Aorta (tissue), 5 donors: ENCODE results near the gene FBLN1. TPM values are rescaled to one million over a fixed set of nuclear protein-coding genes. Genes with fewer than 3 reads are reported as not detected.
A peak's percentile ranks its signal among the peaks of the same experiment; 100 is the strongest.

Experiments
- ATAC-seq: fragments of 200-7000 bp; cut with Tn5 transposase; one replicate; pipeline ENCODE4 v1.9.1; 2022; ENCODE audit warnings: moderate library complexity; ENCODE audit not compliant: low FRiP score
- DNase-seq, 2 donors: peaks; one replicate each; pipeline ENCODE4 v3.0.0-alpha.2; 2020
- H3K27ac ChIP-seq, 2 donors: one replicate each; pipeline ENCODE4 v1.5.1; 2013; ENCODE audit warnings: low read length in 2 of 2, mild to moderate bottlenecking in 2 of 2, moderate library complexity in 2 of 2, control low read depth in 1 of 2, inconsistent platforms in 1 of 2, low read depth in 1 of 2
- H3K27me3 ChIP-seq, 2 donors: one replicate each; pipeline ENCODE4 v1.6.1; 2013; ENCODE audit warnings: control low read depth in 1 of 2, low read length in 1 of 2, mild to moderate bottlenecking in 1 of 2, moderate library complexity in 1 of 2; ENCODE audit not compliant: insufficient read depth in 2 of 2, control insufficient read depth in 1 of 2
- H3K36me3 ChIP-seq, 2 donors: one replicate each; pipeline ENCODE4 v1.6.1; 2013; ENCODE audit warnings: control low read depth in 1 of 2, low read length in 1 of 2, mild to moderate bottlenecking in 1 of 2; ENCODE audit not compliant: insufficient read depth in 2 of 2, control insufficient read depth in 1 of 2
- H3K4me1 ChIP-seq, 2 donors: one replicate each; pipeline ENCODE4 v1.6.1; 2013; ENCODE audit warnings: low read length in 2 of 2, control low read depth in 1 of 2, mild to moderate bottlenecking in 1 of 2, moderate library complexity in 1 of 2; ENCODE audit not compliant: insufficient read depth in 2 of 2, control insufficient read depth in 1 of 2
- H3K4me3 ChIP-seq, 2 donors: one replicate each; pipeline ENCODE4 v1.5.1; 2013; ENCODE audit warnings: low read length in 2 of 2, control low read depth in 1 of 2, mild to moderate bottlenecking in 1 of 2
- H3K9me3 ChIP-seq: one replicate; pipeline ENCODE4 v1.6.1; 2013; ENCODE audit warnings: mild to moderate bottlenecking, low read length; ENCODE audit not compliant: control insufficient read depth
- WGBS, 2 donors: extraction: QIAGEN DNeasy Blood & Tissue Kit; methylation state at CpG; one replicate each; pipeline ENCODE4 v1.1.7; 2013; 5-methylcytosine and 5-hydroxymethylcytosine counted together
- intact Hi-C, 2 donors: fragments of 100-400 bp; cut with DNase I; formaldehyde crosslinking; loops; one replicate each; pipeline versions ENCODE4 v1.14.2 to v1.15.0; 2022
- polyA plus RNA-seq, 2 donors: library from polyadenylated mRNA; stranded (reverse); fragments of 200-250 nt; gene quantifications; one replicate each; pipeline ENCODE4 v1.2.3, GENCODE V29; 2013
- total RNA-seq, 2 donors: library from RNA; stranded (reverse); fragmentation: NEBNext Ultra II Directional; extraction: Animal tissue kit (Norgen Biotek cat#: 25700); gene quantifications; one replicate each; pipeline ENCODE4 v1.2.1, GENCODE V29; 2021
- donor health status: healthy with polysubstance abuse.
- donor health status: Bipolar disorder and iron deficiency.
- donor health status: DM: no; HTN: no; CAD: no.
- donor health status: DM: no; HTN: no; CAD: no.
- donor health status: DM: yes; HTN: yes; CAD: no.

Gene FBLN1
- total and polyA plus RNA-seq, 4 donors = 48.1 to 1,512 (median 391) TPM

- WGBS, 2 donors = 28 to 38% methylated on average over 7 of the region's 7 CpGs
- Histone ChIP-seq H3K4me1 (no peaks in the 10 kb centered on the region), H3K4me3 (no peak overlapping the region), H3K27ac (no peak overlapping the region), H3K36me3 (no peaks in the 10 kb centered on the region), H3K9me3 (no peaks in the 10 kb centered on the region), H3K27me3 (no peaks in the 10 kb centered on the region)
- ATAC-seq (no peak), DNase-seq (no peak)
- intact Hi-C loops = no loop called here
Observed at GRCh38 chr22:45516163-45516562, 13.5 kb downstream of the FBLN1 start.

GRCh38 chr22:45516923-45517675, 14.4 kb downstream of the FBLN1 start:
- Histone ChIP-seq H3K27me3 (no peaks in the 10 kb centered on the region), H3K9me3 (no peaks in the 10 kb centered on the region), H3K4me3 (no peak overlapping the region), H3K36me3 (no peaks in the 10 kb centered on the region), H3K4me1 (no peaks in the 10 kb centered on the region), H3K27ac (no peak overlapping the region)
- intact Hi-C loops = no loop called here
- DNase-seq (no peak), ATAC-seq (no peak)
- WGBS, 2 donors = 51 to 67% methylated on average over 18 of the region's 18 CpGs

DNA sequence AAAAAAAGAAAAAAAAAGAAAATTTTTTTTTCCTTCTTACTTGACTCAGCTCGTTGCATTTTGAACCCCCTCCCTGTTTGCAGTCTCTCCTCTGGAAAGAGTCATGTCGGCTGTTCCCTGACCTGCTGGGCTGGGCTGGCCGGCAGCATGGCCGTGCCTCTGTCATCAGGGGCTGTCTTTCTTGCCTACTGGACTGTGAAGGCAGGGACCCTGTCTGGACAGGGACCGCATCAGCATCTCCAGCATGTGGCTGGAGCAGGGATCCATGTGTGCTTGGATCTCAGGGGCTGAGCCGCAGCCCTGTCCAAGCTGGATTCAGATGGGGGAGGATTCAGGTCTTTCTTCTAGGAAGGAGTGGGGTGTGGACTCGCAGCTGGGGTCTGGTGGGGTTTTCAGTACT, 15.5 kb downstream of the FBLN1 start:
- intact Hi-C loops = no loop called here
- 80 to 85% methylated on average over 7 of the region's 7 CpGs for WGBS, 2 donors
- no peak for DNase-seq
- ATAC-seq = no peak
- Histone ChIP-seq H3K9me3 (no peaks in the 10 kb centered on the region), H3K27me3 (no peaks in the 10 kb centered on the region), H3K27ac (no peak overlapping the region), H3K4me1 (no peaks in the 10 kb centered on the region), H3K4me3 (no peak overlapping the region), H3K36me3 (no peaks in the 10 kb centered on the region)

DNA sequence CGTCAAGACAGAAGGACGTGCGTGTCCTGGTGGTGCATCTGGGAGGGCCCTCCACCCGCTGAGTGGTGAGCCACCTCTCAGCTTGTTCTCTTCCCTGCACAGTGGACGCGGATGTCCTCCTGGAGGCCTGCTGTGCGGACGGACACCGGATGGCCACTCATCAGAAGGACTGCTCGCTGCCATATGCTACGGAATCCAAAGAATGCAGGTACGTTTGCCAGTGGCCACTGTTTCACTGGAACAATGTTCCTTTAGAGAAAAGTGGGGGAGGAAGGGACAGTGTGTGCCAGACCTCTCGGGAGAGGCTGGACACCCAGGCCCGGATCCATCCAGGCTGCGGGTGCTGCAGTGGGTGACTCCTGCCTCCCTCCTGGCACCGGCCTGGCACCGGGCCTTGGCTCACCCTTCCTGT, 15.9 kb downstream of the FBLN1 start:
- Histone ChIP-seq H3K27ac (no peak overlapping the region), H3K27me3 (no peaks in the 10 kb centered on the region), H3K4me1 (no peaks in the 10 kb centered on the region), H3K9me3 (no peaks in the 10 kb centered on the region), H3K4me3 (no peak overlapping the region), H3K36me3 (no peaks in the 10 kb centered on the region)
- no peak for DNase-seq
- no peak for ATAC-seq
- 30 to 36% methylated on average over 17 of the region's 17 CpGs for WGBS, 2 donors
- intact Hi-C loops = no loop called here

DNA sequence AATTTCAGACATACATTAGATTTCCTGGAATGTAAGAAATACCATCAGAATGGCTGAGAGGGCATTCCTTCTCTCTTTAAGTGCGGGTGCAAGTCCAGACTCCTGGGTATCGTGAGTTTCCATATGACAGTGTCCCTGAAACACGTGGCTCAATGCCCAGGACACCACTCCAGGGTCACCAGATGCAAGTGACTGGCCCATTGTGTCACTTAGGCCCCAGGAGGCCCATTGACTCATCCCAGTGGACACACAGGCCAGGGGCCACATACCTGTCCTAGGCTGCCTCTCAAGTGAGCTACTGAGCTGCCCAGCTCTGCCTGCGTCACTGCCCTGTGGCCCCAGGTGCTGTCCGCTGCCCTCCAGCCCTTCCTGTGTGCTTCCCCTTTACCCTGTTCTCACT, 18.5 kb downstream of the FBLN1 start:
- no peaks in the 10 kb centered on the region for H3K27me3 ChIP-seq
- no peak for DNase-seq
- H3K36me3 ChIP-seq = no peaks in the 10 kb centered on the region
- no peak for ATAC-seq
- intact Hi-C loops = no loop called here
- H3K27ac ChIP-seq = no peak overlapping the region
- no peaks in the 10 kb centered on the region for H3K4me1 ChIP-seq
- no peak overlapping the region for H3K4me3 ChIP-seq
- H3K9me3 ChIP-seq = no peaks in the 10 kb centered on the region
- 85 to 86% methylated on average over 5 of the region's 5 CpGs for WGBS, 2 donors

DNA sequence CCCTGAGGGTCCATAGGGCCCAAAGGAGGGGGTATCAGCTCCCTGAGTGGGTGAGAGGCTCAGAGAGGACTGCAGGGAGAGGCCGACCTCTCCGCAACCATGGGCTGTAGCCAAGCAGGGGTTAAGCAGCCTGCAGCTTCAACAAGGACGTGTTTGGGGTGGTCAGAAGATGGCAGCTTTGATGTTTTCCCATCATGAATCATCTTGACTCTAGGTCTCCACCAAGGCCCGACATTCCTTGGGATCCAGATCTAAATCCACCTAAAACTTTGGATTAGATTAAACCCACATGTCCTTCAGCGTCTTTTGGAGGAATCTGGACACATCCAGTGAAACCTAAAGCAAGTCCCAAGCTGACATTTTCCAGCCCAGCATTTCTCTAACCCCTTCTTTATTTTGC, 19.8 kb downstream of the FBLN1 start:
- DNase-seq = no peak
- H3K27me3 ChIP-seq = no peaks in the 10 kb centered on the region
- H3K4me3 ChIP-seq = no peak overlapping the region
- ATAC-seq = no peak
- no peaks in the 10 kb centered on the region for H3K4me1 ChIP-seq
- no peaks in the 10 kb centered on the region for H3K9me3 ChIP-seq
- no peaks in the 10 kb centered on the region for H3K36me3 ChIP-seq
- 71 to 72% methylated on average over 5 of the region's 5 CpGs for WGBS, 2 donors
- no peak overlapping the region for H3K27ac ChIP-seq
- intact Hi-C loops = no loop called here

DNA sequence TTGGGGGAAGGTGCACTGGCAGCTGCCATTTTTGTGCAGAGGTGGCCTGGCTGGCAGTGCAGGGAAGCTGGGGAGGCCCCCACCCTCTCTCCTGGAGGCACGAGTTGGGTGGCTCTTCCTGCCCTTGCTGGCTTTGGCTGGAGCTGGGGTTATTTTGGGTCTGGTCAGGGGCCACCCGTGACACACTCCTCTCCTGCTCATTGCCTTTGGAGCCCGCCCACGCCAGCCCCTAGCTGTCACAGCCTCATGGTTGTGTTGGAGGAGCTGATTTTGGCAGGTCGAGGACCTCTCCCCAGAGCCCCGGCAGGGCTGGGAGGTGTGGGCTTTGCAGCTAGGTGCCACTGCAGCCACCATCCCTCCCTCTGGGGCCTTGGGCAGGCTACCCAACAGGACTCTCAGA, 21.5 kb downstream of the FBLN1 start:
- ATAC-seq = peak; percentile 36
- Histone ChIP-seq H3K27ac (peak overlapping the region in 1 of 2 donors; percentile 9), H3K4me1 (no peaks in the 10 kb centered on the region), H3K27me3 (no peaks in the 10 kb centered on the region), H3K36me3 (no peaks in the 10 kb centered on the region), H3K4me3 (no peak overlapping the region), H3K9me3 (no peaks in the 10 kb centered on the region)
- intact Hi-C loops = no loop called here
- peak; percentile 82 to 88 for DNase-seq
- WGBS, 2 donors = 5 to 6% methylated on average over 6 of the region's 6 CpGs

GRCh38 chr22:45524966-45525365, 22.3 kb downstream of the FBLN1 start:
- H3K4me3 ChIP-seq = no peak overlapping the region
- no peaks in the 10 kb centered on the region for H3K4me1 ChIP-seq
- H3K27me3 ChIP-seq = no peaks in the 10 kb centered on the region
- H3K36me3 ChIP-seq = no peaks in the 10 kb centered on the region
- H3K27ac ChIP-seq = no peak overlapping the region
- no peak for ATAC-seq
- H3K9me3 ChIP-seq = no peaks in the 10 kb centered on the region
- DNase-seq = no peak
- 92 to 96% methylated on average over 5 of the region's 5 CpGs for WGBS, 2 donors
- intact Hi-C loops = no loop called here

- ATAC-seq = no peak
- no peak overlapping the region for H3K4me3 ChIP-seq
- H3K27ac ChIP-seq = no peak overlapping the region
- H3K27me3 ChIP-seq = no peaks in the 10 kb centered on the region
- no peak for DNase-seq
- H3K4me1 ChIP-seq = no peaks in the 10 kb centered on the region
- 92 to 94% methylated on average over 13 to 15 of the region's 15 CpGs for WGBS, 2 donors
- no peaks in the 10 kb centered on the region for H3K36me3 ChIP-seq
- no peaks in the 10 kb centered on the region for H3K9me3 ChIP-seq
- intact Hi-C loops = no loop called here
Observed at GRCh38 chr22:45525480-45525879, 22.8 kb downstream of the FBLN1 start.
